ENCODE measurements around the gene ZNF248. TPM values are rescaled to one million over a fixed set of nuclear protein-coding genes. Genes with fewer than 3 reads are reported as not detected.

ZNF248 gene
- total RNA-seq, 4 donors from 2014 or later, result 4.7 to 17.2 (median 8.3) TPM

DNA sequence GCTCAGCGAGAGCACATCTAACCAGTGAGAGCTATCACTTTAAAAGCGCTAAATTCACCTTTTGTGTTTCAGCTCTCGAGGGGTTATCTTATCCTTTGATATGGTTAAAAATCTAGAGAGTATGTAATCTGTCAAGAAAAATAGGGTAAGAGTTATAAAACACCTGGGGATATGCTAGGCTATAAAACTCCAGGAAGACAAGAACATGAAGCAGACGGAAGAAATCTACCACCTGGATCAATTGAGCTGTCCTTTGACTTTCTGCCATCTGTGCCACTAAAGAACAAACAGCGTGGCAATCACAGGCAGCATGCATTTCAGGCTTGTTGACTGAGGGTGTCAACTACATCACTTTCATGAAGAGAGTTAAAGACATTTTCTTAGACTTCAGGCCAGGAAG lies 83.1 kb downstream of the ZNF248 start:
- no peak for DNase-seq (ENCODE audit: low spot score)
- no peak for ATAC-seq (ENCODE audit: low FRiP score)
- TF ChIP-seq, protein P1, sequence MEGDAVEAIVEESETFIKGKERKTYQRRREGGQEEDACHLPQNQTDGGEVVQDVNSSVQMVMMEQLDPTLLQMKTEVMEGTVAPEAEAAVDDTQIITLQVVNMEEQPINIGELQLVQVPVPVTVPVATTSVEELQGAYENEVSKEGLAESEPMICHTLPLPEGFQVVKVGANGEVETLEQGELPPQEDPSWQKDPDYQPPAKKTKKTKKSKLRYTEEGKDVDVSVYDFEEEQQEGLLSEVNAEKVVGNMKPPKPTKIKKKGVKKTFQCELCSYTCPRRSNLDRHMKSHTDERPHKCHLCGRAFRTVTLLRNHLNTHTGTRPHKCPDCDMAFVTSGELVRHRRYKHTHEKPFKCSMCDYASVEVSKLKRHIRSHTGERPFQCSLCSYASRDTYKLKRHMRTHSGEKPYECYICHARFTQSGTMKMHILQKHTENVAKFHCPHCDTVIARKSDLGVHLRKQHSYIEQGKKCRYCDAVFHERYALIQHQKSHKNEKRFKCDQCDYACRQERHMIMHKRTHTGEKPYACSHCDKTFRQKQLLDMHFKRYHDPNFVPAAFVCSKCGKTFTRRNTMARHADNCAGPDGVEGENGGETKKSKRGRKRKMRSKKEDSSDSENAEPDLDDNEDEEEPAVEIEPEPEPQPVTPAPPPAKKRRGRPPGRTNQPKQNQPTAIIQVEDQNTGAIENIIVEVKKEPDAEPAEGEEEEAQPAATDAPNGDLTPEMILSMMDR (IDR thresholded peaks at IDR 0.05), result no peak

DNA sequence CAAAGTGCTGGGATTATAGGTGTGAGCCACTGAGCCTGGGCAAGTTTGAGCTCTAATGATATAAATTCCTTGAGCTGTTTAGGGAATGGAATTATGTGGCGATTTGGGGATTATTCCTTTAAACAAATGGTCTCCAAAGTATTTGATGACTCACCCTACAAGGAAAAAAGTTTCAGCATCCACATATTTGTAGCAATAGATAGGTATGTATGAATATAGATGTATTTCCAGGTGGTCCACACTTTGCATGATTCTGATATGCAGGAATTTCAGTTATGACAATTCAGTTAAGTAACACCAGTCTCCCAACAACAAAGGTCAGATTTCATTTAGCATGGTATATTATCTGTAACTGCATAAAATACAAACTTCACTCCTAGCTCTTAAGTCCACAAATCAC lies 92.2 kb downstream of the ZNF248 start:
- ATAC-seq (ENCODE audit: low FRiP score) (no peak), DNase-seq (ENCODE audit: low spot score) (no peak)
- TF ChIP-seq, protein P1 (IDR thresholded peaks at IDR 0.05), result no peak

DNA sequence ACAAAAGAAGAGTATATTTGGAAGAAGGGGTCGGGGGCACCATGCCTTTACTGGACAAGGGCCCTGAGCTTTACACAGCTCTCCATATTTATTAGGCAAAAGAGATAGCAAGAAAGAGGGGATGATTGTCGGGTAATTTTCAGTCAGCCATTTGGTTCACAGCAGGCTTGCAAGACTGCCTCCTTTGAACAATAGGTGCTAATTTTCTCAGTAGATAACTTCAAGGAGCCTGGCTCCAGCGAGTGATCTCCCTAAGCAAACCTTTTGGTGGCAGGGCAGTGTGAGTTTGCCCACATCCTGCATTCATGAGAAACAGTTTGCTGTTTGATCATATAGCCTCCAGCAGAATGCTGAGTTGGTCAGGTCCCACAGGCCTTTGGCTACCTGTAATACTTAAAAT lies 94.3 kb downstream of the ZNF248 start:
- ATAC-seq (ENCODE audit: low FRiP score) (no peak), DNase-seq (ENCODE audit: low spot score) (no peak)
- TF ChIP-seq, protein P1 (IDR thresholded peaks at IDR 0.05), result no peak

DNA sequence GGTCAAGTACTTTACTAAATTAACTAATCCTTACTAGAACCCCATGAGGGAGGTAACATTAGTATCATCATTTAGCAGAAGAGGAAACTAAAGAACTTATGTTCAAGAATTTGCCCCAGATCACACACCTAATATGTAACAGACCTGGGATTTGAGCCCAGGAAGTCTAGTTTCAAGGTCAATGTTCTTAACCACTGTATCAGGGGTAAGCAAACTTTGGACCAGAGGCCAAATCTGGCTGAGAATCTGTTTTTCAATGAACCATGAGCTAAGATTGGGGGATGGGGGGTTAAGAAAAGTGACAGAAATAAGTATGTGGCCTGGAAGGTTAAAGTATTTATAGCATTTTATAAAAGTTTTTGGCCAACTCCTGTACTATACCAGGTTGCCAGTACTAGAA lies 95.1 kb downstream of the ZNF248 start:
- ATAC-seq (ENCODE audit: low FRiP score) (no peak), DNase-seq (ENCODE audit: low spot score) (no peak)
- TF ChIP-seq, protein P1 (IDR thresholded peaks at IDR 0.05), result no peak

DNA sequence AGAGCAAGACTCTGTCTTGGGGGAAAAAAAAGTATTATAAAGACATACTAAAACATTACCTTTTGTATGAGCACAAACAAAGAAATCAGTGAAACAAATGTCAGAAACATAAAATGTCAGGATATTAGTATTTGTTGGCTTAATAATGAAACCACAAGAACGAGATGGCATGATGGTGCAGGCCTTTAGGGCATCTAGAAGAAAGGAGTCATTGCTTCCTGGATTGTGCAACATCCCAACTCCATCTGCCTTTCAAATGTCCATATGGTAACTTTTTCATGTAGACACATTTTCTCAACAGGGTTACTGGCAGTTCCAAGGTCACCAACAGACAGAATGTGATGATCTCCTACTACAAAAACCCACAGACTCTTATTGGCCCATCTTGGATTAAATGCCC lies 96.6 kb downstream of the ZNF248 start:
- no peak for DNase-seq (ENCODE audit: low spot score)
- no peak for ATAC-seq (ENCODE audit: low FRiP score)
- TF ChIP-seq, protein P1 (IDR thresholded peaks at IDR 0.05), result no peak

DNA sequence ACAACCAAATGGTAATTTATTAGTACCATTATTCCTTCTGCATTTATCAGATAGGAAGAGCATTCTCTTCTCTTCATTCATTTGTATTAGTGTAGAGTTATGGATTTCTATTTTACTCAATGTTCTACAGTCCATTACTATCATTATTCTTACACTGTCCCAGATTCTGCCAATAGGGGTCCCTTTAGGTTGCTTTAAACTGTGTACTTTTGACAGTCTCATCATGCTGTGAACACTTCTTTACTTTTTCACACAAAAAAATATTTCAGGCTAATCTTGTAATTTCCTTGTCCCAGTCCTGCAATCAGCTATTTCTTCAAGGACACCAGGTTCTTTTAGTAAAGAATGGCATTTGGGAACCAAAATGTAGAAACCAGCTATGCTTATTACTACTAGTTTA lies 99.3 kb downstream of the ZNF248 start:
- no peak for DNase-seq (ENCODE audit: low spot score)
- TF ChIP-seq, protein P1 (IDR thresholded peaks at IDR 0.05), result no peak
- ATAC-seq (ENCODE audit: low FRiP score), result no peak

DNA sequence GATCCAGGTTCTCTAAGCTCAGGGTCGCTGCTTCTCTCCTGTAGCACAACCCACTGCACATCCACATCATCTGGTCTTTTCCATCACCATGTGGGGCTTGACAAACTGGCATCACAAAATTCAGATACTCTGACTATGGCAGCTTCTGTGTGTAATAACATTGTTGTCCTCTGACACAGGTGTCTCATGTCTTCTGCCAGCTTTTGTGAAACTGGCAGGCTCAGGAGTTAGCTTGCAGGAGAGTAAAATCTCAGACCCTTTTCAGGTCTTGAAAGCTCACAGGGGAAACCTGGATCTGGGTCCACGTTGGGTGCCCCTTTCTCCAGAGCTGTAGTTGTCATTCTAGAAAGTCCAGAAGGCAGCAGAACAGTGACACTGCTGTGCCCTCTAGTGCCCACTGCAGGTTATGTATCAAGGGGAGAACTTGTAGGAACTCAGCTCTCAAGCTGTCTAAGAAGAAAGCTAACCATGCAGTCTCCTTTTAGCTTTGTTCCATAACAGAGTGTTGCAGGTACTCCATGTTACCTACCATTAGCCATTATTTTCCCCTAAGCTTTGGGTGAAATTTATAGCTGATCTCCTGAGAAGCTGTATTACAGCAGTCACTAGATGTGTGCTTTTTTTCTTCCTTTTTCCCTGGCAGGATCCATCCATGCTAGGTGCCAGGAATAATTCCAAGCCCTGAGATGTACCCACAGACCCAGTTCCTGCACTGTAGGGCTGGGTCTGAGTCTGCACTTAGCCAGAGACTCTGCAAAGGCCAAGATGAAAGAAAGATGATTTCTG lies 102.7 kb downstream of the ZNF248 start:
- no peak for DNase-seq (ENCODE audit: low spot score)
- no peak for ATAC-seq (ENCODE audit: low FRiP score)
- TF ChIP-seq, protein P1 (IDR thresholded peaks at IDR 0.05), result no peak

Data from omental fat pad (tissue), 4 donors.